Panc1 (cell line): ENCODE measurements around the gene KDM2B. TPM values are rescaled to one million over a fixed set of nuclear protein-coding genes. Genes with fewer than 3 reads are reported as not detected.

Experiments
- ATAC-seq: fragments of 200-7000 bp; cut with Tn5 transposase; 2 replicates; pipeline ENCODE4 v1.9.1; 2020; ENCODE audit warnings: mild to moderate bottlenecking, moderate library complexity
- BruUV-seq: library from RNA; stranded (reverse); fragments of 400-500 nt; replicated peaks from 2 replicates; lab custom pipeline; 2021; lab: Mats Ljungman, UMichigan
- CTCF ChIA-PET: fragments of 300-600 bp; sonication (Branson Sonifier 250); formaldehyde crosslinking; loops from one replicate; lab custom pipeline; 2022; ENCODE audit warnings: antibody characterized with exemption; lab: Charles Lee
- POLR2A ChIA-PET: fragments of 300-600 bp; sonication (Branson Sonifier 250); formaldehyde crosslinking; loops from one replicate; lab custom pipeline; 2022; ENCODE audit warnings: antibody characterized with exemption; lab: Charles Lee
- DNase-seq: peaks from one replicate; pipeline ENCODE4 v3.0.0-alpha.2; 2010; ENCODE audit warnings: low read depth, low spot score
- H3K27ac ChIP-seq: 2 replicates; pipeline ENCODE4 v1.5.1; 2011; ENCODE audit warnings: mild to moderate bottlenecking, low read length, inconsistent platforms
- H3K27me3 ChIP-seq: fragments of 200-500 bp; sonication (Bioruptor generic); 2 replicates; pipeline ENCODE4 v1.6.0; 2014; ENCODE audit warnings: low read length, inconsistent platforms; ENCODE audit not compliant: control insufficient read depth, insufficient read depth
- H3K36me3 ChIP-seq: fragments of 200-500 bp; sonication (Bioruptor generic); 2 replicates; pipeline ENCODE4 v1.5.1; 2014; ENCODE audit warnings: inconsistent platforms, mild to moderate bottlenecking, low read length, moderate library complexity; ENCODE audit not compliant: control insufficient read depth, insufficient read depth
- H3K4me1 ChIP-seq: 2 replicates; pipeline ENCODE4 v1.5.1; 2011; ENCODE audit warnings: inconsistent platforms, mild to moderate bottlenecking, low read length, moderate library complexity; ENCODE audit not compliant: control insufficient read depth, insufficient read depth
- H3K4me3 ChIP-seq, 2 experiments: 2 replicates each; pipeline ENCODE4 v1.5.1; 2011 to 2012; ENCODE audit warnings: low read depth in 2 of 2, low read length in 2 of 2, mild to moderate bottlenecking in 2 of 2, inconsistent platforms in 1 of 2, moderate library complexity in 1 of 2
- H3K9me3 ChIP-seq: fragments of 200-500 bp; sonication (Bioruptor generic); 2 replicates; pipeline ENCODE4 v1.5.1; 2014; ENCODE audit warnings: low read depth, mild to moderate bottlenecking, inconsistent platforms, low read length, moderate library complexity; ENCODE audit not compliant: control insufficient read depth, insufficient read depth
- CTCF ChIP-seq: fragments of 450-650 bp; IDR thresholded peaks from 2 replicates; pipeline ENCODE4 v1.5.1; 2017; ENCODE audit warnings: mild to moderate bottlenecking
- POLR2AphosphoS5 ChIP-seq: IDR thresholded peaks from 2 replicates; pipeline ENCODE4 v1.6.1; 2012; ENCODE audit warnings: mild to moderate bottlenecking, low read depth, low read length, moderate library complexity
- REST ChIP-seq, 2 experiments: IDR thresholded peaks; 2 replicates each; pipeline ENCODE4 v1.6.1; 2011 to 2012; ENCODE audit warnings: low read depth in 2 of 2, control low read depth in 1 of 2, low read length in 1 of 2, mild to moderate bottlenecking in 1 of 2, moderate library complexity in 1 of 2; ENCODE audit not compliant: insufficient read depth in 1 of 2
- SIN3A ChIP-seq: IDR thresholded peaks from 2 replicates; pipeline ENCODE4 v1.6.1; 2012; ENCODE audit warnings: low read depth, mild to moderate bottlenecking, low read length, moderate library complexity, borderline replicate concordance; ENCODE audit not compliant: insufficient read depth
- TCF7L2 ChIP-seq: IDR thresholded peaks from 2 replicates; pipeline ENCODE4 v1.6.1; 2011; ENCODE audit warnings: mild to moderate bottlenecking, low read depth, low read length, inconsistent platforms
- in situ Hi-C: cut with HindIII; loops from 2 replicates; pipeline ENCODE4 v1.10.0; 2016; ENCODE audit warnings: low sequenced_read_pairs, low pct_unique_long_range_greater_than_20kb
- intact Hi-C: fragments of 100-400 bp; cut with micrococcal nuclease; formaldehyde crosslinking; loops from one replicate; pipeline ENCODE4 v1.10.0; 2022; ENCODE audit not compliant: unreplicated experiment
- total RNA-seq: library from RNA; stranded (reverse); gene quantifications from one replicate; pipeline ENCODE4 v1.2.1, GENCODE V29; 2021; ENCODE audit not compliant: unreplicated experiment

The KDM2B gene
- total RNA-seq, 1 experiment from 2014 or later = 27.5 TPM

GRCh38 chr12:121571920-121572319, 8.9 kb downstream of the KDM2B start:
- no TSS peak for BruUV-seq
- H3K27me3 ChIP-seq = no peaks in the 10 kb centered on the region
- DNase-seq (no peak), ATAC-seq (no peak)
- TF ChIP-seq POLR2AphosphoS5 (no peak), TCF7L2 (no peak), CTCF (no peak), REST (IDR thresholded peaks at IDR 0.05; ENCODE audit: insufficient read depth in 1 of 2, low read depth in 2 of 2, low read length in 1 of 2) (no peak), SIN3A (no peak)
- in situ Hi-C loops = no loop called here
- H3K27ac ChIP-seq = no peak overlapping the region
- H3K9me3 ChIP-seq = no peaks in the 10 kb centered on the region
- no peak overlapping the region for H3K4me3 ChIP-seq
- CTCF ChIA-PET = interaction anchor here (0.6 kb wide), 1 partner anchor 79 kb away, joined by 3 read pairs; no protein-coding TSS in a partner anchor
- intact Hi-C loops = no loop called here
- H3K36me3 ChIP-seq = no peaks in the 10 kb centered on the region
- POLR2A ChIA-PET = no interaction called here
- peaks cover 4% of the 10 kb centered on the region; the same call in 1 of the 2 replicates for H3K4me1 ChIP-seq

- H3K27ac ChIP-seq = no peak overlapping the region
- intact Hi-C loops = no loop called here
- POLR2A ChIA-PET = no interaction called here
- no peaks in the 10 kb centered on the region for H3K27me3 ChIP-seq
- no peak overlapping the region for H3K4me3 ChIP-seq
- DNase-seq (no peak), ATAC-seq (no peak)
- H3K9me3 ChIP-seq = no peaks in the 10 kb centered on the region
- CTCF ChIA-PET = no interaction called here
- no peaks in the 10 kb centered on the region for H3K4me1 ChIP-seq
- TF ChIP-seq TCF7L2 (no peak), SIN3A (no peak), REST (IDR thresholded peaks at IDR 0.05; ENCODE audit: insufficient read depth in 1 of 2, low read depth in 2 of 2, low read length in 1 of 2) (no peak), POLR2AphosphoS5 (no peak), CTCF (no peak)
- in situ Hi-C loops = no loop called here
- H3K36me3 ChIP-seq = no peaks in the 10 kb centered on the region
- no TSS peak for BruUV-seq
Observed at GRCh38 chr12:121570467-121571283, 10.1 kb downstream of the KDM2B start.
